Neural progenitor cell (in vitro differentiated cells): Measurements from ENCODE around the gene SLC18B1.

Experiments used
- EZH2 ChIP-seq: fragments of 200-600 bp; sonication (generic); IDR thresholded peaks from 2 replicates; pipeline ENCODE4 v1.6.1; 2017; ENCODE audit warnings: antibody characterized with exemption, mild to moderate bottlenecking, moderate library complexity
- TF ChIP-seq, protein P1 (sequence below): fragments of 200-600 bp; sonication (generic); IDR thresholded peaks from 2 replicates; pipeline ENCODE4 v1.5.1; 2017; ENCODE audit warnings: antibody characterized with exemption, mild to moderate bottlenecking

DNA sequence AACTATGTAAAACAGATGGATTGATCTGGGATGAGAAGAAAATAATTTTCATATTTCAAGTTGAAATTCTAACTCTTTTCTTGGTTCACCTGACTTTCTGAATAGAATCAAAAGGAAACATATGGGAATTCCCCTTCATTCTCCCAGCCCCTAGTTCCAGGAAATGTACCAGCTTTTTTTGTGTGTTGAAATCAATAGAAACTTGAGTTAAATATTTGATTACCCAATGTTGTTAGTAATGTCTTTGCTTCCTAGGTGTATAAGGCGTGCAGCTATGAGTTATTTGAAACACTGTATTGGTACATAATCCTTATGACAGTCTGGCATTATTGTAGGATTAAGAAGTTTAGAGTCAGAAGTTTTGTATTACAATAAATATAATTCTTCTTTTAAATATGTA, 62.2 kb downstream of the SLC18B1 start:
- TF ChIP-seq, protein P1, sequence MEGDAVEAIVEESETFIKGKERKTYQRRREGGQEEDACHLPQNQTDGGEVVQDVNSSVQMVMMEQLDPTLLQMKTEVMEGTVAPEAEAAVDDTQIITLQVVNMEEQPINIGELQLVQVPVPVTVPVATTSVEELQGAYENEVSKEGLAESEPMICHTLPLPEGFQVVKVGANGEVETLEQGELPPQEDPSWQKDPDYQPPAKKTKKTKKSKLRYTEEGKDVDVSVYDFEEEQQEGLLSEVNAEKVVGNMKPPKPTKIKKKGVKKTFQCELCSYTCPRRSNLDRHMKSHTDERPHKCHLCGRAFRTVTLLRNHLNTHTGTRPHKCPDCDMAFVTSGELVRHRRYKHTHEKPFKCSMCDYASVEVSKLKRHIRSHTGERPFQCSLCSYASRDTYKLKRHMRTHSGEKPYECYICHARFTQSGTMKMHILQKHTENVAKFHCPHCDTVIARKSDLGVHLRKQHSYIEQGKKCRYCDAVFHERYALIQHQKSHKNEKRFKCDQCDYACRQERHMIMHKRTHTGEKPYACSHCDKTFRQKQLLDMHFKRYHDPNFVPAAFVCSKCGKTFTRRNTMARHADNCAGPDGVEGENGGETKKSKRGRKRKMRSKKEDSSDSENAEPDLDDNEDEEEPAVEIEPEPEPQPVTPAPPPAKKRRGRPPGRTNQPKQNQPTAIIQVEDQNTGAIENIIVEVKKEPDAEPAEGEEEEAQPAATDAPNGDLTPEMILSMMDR = no peak
- no peak for TF ChIP-seq EZH2
